ENCODE measurements around the gene PKNOX2.

PKNOX2 gene

DNA sequence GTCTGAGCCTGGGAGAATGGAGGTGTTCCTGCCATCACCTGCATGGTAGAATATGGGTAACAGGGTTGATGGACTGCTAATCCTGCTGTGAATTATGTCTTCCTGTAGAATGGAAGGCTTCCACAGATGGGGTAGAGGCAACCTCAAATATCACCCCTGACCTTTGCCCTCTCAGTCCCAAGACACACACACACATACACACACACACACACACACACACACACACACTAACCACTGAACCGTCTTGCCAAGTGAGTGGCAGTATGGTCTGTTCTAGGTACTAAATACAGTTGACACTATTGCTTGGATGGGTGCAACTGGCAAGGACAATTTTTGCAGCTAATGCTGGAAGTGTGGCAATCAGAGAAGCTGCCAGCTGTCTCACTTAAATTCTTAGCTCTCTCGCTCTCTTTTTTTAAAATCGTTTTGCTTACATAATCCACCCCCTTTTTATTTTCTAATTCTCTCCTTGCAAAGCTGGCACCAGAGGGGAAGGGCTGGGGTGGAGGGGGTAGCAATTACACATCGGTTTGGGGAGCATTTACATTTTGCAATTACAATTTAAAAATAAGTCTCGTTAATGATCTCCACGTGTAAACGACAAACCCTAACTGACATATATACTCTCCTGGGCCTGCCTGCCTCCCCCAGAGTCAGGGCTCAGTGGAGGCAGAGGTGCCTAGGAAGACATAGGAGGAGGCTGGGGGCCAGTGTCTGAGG is 169.0 kb downstream of the PKNOX2 start:
- H3K4me3 ChIP-seq (ENCODE audit: control insufficient read depth, low read depth, low read length) = no peak overlapping the region
- no peak for DNase-seq (ENCODE audit: low read depth)
- TF ChIP-seq, protein P1, sequence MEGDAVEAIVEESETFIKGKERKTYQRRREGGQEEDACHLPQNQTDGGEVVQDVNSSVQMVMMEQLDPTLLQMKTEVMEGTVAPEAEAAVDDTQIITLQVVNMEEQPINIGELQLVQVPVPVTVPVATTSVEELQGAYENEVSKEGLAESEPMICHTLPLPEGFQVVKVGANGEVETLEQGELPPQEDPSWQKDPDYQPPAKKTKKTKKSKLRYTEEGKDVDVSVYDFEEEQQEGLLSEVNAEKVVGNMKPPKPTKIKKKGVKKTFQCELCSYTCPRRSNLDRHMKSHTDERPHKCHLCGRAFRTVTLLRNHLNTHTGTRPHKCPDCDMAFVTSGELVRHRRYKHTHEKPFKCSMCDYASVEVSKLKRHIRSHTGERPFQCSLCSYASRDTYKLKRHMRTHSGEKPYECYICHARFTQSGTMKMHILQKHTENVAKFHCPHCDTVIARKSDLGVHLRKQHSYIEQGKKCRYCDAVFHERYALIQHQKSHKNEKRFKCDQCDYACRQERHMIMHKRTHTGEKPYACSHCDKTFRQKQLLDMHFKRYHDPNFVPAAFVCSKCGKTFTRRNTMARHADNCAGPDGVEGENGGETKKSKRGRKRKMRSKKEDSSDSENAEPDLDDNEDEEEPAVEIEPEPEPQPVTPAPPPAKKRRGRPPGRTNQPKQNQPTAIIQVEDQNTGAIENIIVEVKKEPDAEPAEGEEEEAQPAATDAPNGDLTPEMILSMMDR (conservative IDR thresholded peaks at IDR 0.05; ENCODE audit: control insufficient read depth, insufficient read depth, low read depth, low read length) = no peak

DNA sequence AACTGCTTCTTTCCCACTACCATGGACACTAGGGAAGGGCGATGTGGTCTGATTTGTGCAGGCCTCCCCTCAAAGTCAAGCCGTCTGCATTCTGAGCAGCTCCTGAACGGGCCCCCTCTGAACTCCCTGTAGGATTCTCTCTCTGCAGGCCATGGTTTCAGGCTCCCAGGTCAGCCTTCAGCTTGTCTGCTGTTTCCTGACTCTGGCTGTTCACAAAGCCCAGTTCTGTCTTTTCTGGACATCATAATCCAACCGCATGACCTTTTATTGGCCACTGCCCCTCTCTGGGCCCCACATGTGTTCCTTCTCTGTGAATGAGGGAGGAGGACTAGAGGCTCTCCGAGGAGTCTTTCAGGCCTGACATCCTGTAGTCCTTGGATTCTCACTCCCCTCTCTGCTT is 170.6 kb downstream of the PKNOX2 start:
- TF ChIP-seq, protein P1 (conservative IDR thresholded peaks at IDR 0.05; ENCODE audit: control insufficient read depth, insufficient read depth, low read depth, low read length) = no peak
- DNase-seq (ENCODE audit: low read depth) = no peak
- H3K4me3 ChIP-seq (ENCODE audit: control insufficient read depth, low read depth, low read length) = no peak overlapping the region

DNA sequence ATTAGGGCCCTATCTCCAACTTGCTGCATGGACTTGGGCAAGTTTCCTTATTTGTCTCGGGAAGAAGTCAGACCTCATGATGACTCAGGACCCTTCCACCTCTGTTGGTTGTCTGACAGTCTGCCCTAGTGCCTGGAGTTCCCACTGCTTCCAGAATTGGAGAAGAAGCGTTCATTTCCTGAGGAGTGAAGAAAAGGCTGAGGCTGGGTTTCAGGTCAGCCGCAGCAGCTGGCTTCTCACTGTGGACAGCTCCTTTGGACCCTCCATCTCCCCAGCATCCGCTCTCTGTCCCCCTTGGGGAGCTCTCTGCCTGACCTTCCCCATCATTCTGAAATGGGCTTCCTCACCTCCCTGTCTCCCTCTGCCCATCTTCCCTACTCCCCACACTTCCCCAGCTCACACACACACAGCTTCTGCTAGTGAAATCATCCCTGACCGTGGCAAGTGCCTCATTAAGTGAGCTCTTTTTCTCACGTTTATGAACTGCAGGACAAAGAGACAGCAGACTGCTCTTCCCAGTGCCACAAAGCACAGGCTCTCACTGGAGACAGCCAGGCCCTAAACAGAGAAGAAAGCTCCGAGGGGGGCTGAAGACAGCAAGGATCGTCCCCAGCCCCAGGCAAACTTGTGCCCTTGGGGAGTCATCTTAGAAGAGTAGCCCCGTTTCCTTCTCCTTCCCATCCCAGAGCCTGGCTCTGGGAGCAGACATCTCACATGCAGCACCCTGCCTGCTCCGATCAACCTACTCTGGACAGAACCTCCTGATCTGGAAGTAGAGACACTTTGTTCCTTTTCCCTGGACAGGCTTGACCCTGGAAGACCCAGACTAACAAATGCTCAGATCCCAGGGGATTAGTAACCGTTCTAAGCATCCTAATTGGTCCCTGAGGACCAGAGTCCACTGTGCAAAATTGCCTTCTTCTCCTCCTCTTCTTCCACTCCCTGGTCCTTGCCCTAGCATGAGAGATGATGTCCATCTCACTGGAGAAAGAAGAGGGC is 173.6 kb downstream of the PKNOX2 start:
- no peak overlapping the region for H3K4me3 ChIP-seq (ENCODE audit: control insufficient read depth, low read depth, low read length)
- TF ChIP-seq, protein P1 (conservative IDR thresholded peaks at IDR 0.05; ENCODE audit: control insufficient read depth, insufficient read depth, low read depth, low read length) = no peak
- peak; percentile 14 for DNase-seq (ENCODE audit: low read depth)

DNA sequence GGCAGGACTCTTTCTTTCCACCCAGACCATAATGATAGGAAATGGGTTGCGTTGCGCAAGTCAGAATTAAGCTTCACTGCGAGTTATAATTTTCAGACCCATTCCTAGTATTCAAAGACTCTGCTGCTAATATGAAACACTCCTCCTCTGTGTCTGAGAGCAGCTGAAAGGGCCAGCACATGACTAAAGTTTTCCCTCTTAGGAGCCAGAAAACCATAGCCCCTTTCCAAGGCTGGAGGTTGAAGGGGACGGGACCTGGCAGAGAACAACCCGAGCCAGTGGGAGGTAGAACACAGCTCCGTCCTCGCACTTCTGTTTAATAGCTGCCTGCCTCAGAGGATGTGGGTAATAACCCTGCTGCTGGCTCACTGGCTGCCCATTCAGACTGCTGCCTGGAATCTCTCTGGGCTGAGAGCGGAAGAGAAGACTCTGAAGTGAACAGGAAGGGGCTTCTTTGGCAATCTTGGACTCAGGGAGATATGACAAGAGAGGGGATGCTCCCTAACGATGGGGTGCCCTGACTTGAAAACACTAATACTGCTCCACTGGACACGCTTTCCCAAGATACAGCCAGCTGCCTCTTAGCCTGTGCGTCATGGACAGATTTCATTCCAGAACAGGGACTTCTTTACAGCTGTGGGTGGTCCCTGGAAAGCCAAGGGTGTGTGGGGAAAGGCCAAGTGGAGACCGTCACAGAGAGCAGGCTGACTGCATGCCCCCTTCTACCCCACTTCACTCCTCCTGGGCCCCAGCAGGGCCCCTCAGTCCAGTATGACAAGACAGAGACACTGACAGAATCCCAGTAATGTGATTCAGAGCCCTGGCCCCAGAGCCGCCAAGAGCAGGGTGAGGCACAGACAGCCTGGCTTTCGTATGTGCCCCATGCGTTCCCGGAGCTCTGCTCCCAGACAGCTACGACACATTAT is 174.6 kb downstream of the PKNOX2 start:
- TF ChIP-seq, protein P1 (conservative IDR thresholded peaks at IDR 0.05; ENCODE audit: control insufficient read depth, insufficient read depth, low read depth, low read length) = no peak
- peak; percentile 17 for DNase-seq (ENCODE audit: low read depth)
- H3K4me3 ChIP-seq (ENCODE audit: control insufficient read depth, low read depth, low read length) = no peak overlapping the region

DNA sequence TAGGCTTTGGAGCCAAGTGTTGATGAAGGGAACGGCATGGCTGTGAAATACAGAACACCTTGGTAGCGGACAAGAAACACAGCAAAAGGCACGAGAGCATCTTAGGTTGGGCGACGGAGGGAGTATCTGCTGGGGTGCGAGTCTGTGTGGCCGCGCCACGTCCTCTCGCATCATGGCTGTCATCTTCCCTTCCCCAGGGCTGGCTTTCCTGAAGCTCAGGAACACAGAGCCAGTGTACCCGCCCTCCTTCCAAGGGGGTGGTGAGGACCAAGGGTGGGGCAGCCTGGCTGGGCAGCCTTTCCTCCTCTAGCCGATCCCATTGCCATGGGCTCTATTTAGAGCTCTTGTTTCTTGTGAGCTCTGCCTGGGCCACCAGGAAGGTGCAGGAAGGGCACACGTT is 177.1 kb downstream of the PKNOX2 start:
- no peak for DNase-seq (ENCODE audit: low read depth)
- no peak overlapping the region for H3K4me3 ChIP-seq (ENCODE audit: control insufficient read depth, low read depth, low read length)
- TF ChIP-seq, protein P1 (conservative IDR thresholded peaks at IDR 0.05; ENCODE audit: control insufficient read depth, insufficient read depth, low read depth, low read length) = no peak

Data from fibroblast of mammary gland (primary cell).